HG03469 (cell line): ENCODE results near the gene IGFALS.

ENCODE experiments used
- ATAC-seq: cut with Tn5 transposase; IDR thresholded peaks from one replicate; pipeline ENCODE4 v1.9.1; 2021; ENCODE audit warnings: mild to moderate bottlenecking, moderate library complexity, moderate number of reproducible peaks; ENCODE audit not compliant: unreplicated experiment

Gene IGFALS

GRCh38 chr16:1793578-1794220 is at the start of gene IGFALS:
Gene IGFALS (minus strand): TSS chr16:1793705. CDS start chr16:1793652, 53 bp downstream.
- no peak for ATAC-seq

- no peak for ATAC-seq
Measured at GRCh38 chr16:1839554-1839953, 46.0 kb upstream of the IGFALS start.

GRCh38 chr16:1834096-1834495 is 40.6 kb upstream of the IGFALS start:
- ATAC-seq = no peak

- ATAC-seq = no peak
Measured at GRCh38 chr16:1832838-1833454, 39.4 kb upstream of the IGFALS start.

- no peak for ATAC-seq
Measured at GRCh38 chr16:1831186-1832075, 37.9 kb upstream of the IGFALS start.

GRCh38 chr16:1830213-1830612 is 36.7 kb upstream of the IGFALS start:
- no peak for ATAC-seq

- no peak for ATAC-seq
Measured at GRCh38 chr16:1828645-1829410, 35.3 kb upstream of the IGFALS start.

- peak; percentile 58 for ATAC-seq
Measured at GRCh38 chr16:1826691-1827573, 33.4 kb upstream of the IGFALS start, which contains the start of the genes FAHD1 and HAGH. Gene FAHD1 (plus strand): TSS chr16:1827206. CDS start chr16:1827239, 33 bp downstream. Gene HAGH (minus strand): TSS chr16:1826825. CDS start chr16:1826787, 38 bp downstream.

GRCh38 chr16:1825864-1826690 is 32.6 kb upstream of the IGFALS start:
- ATAC-seq = peak; percentile 27

- no peak for ATAC-seq
Measured at GRCh38 chr16:1825381-1825863, 31.9 kb upstream of the IGFALS start.

GRCh38 chr16:1823821-1824220 is 30.3 kb upstream of the IGFALS start:
- ATAC-seq = no peak

GRCh38 chr16:1822801-1823200 is 29.3 kb upstream of the IGFALS start:
- no peak for ATAC-seq

- ATAC-seq = no peak
Measured at GRCh38 chr16:1821861-1822611, 28.5 kb upstream of the IGFALS start.

GRCh38 chr16:1820946-1821290 is 27.4 kb upstream of the IGFALS start:
- ATAC-seq = no peak

GRCh38 chr16:1820096-1820945 is 26.8 kb upstream of the IGFALS start:
- ATAC-seq = no peak

GRCh38 chr16:1819611-1820010 is 26.1 kb upstream of the IGFALS start:
- no peak for ATAC-seq

- no peak for ATAC-seq
Measured at GRCh38 chr16:1818873-1819525, 25.5 kb upstream of the IGFALS start.
